Lung (tissue), 12 donors: Measurements from ENCODE around the gene GIMAP4. TPM values are rescaled to one million over a fixed set of nuclear protein-coding genes. Genes with fewer than 3 reads are reported as not detected.

ENCODE experiments used
- ATAC-seq: fragments of 200-7000 bp; cut with Tn5 transposase; one replicate; pipeline ENCODE4 v1.9.1; 2020; ENCODE audit warnings: moderate number of reproducible peaks; ENCODE audit not compliant: insufficient read depth, low FRiP score
- DNase-seq, 3 donors: peaks; one replicate each; pipeline ENCODE4 v3.0.0-alpha.2; 2013 to 2017
- H3K27ac ChIP-seq, 2 donors: one replicate each; pipeline ENCODE4 v1.5.1; 2013; ENCODE audit warnings: mild to moderate bottlenecking in 2 of 2, moderate library complexity in 2 of 2, control low read depth in 1 of 2, inconsistent platforms in 1 of 2, low read depth in 1 of 2, low read length in 1 of 2
- H3K27me3 ChIP-seq, 3 donors: one replicate each; pipeline ENCODE4 v1.5.1; 2013; ENCODE audit warnings: low read length in 2 of 3; ENCODE audit not compliant: control insufficient read depth in 3 of 3, insufficient read depth in 3 of 3
- H3K36me3 ChIP-seq, 4 donors: one replicate each; pipeline ENCODE4 v1.5.1; 2013; ENCODE audit warnings: low read length in 4 of 4, mild to moderate bottlenecking in 1 of 4, moderate library complexity in 1 of 4; ENCODE audit not compliant: control insufficient read depth in 4 of 4, insufficient read depth in 4 of 4
- H3K4me1 ChIP-seq, 5 donors: one replicate each; pipeline ENCODE4 v1.5.1; 2013; ENCODE audit warnings: low read length in 5 of 5, mild to moderate bottlenecking in 2 of 5, moderate library complexity in 1 of 5; ENCODE audit not compliant: control insufficient read depth in 5 of 5, insufficient read depth in 5 of 5
- H3K4me3 ChIP-seq: one replicate; pipeline ENCODE4 v1.5.1; 2013; ENCODE audit warnings: mild to moderate bottlenecking, control low read depth, moderate library complexity
- H3K9ac ChIP-seq, 2 donors: one replicate each; pipeline ENCODE4 v1.5.1; 2013; ENCODE audit warnings: low read length in 2 of 2, control low read depth in 1 of 2; ENCODE audit not compliant: insufficient read depth in 1 of 2
- H3K9me3 ChIP-seq, 4 donors: one replicate each; pipeline ENCODE4 v1.5.1; 2013; ENCODE audit warnings: low read length in 3 of 4, mild to moderate bottlenecking in 1 of 4, moderate library complexity in 1 of 4; ENCODE audit not compliant: control insufficient read depth in 4 of 4, insufficient read depth in 3 of 4
- WGBS, 2 donors: extraction: QIAGEN DNeasy Blood & Tissue Kit; methylation state at CpG; one replicate each; pipeline ENCODE4 v1.1.7; 2013; 5-methylcytosine and 5-hydroxymethylcytosine counted together
- polyA plus RNA-seq, 2 donors: library from polyadenylated mRNA; stranded (reverse); fragments of 200-250 nt; gene quantifications; one replicate each; pipeline ENCODE4 v1.2.1, GENCODE V29; 2013
- total RNA-seq, 2 donors: library from RNA; depleted of rRNA in 1 of 2; stranded (reverse); fragments of >200 nt in 1 of 2; gene quantifications; one replicate each; pipeline ENCODE4 v1.2.1, GENCODE V29; 2014 to 2021
- TF ChIP-seq, protein P1 (sequence below): IDR thresholded peaks from 2 replicates; pipeline ENCODE4 v1.5.1; 2012; ENCODE audit warnings: mild to moderate bottlenecking; ENCODE audit errors: control extremely low read depth, extremely low read depth
- donor health status: control.
- donor health status: control.
- donor health status: Bipolar disorder and iron deficiency.
- donor health status: healthy.
- donor health status: DM: yes; HTN: yes; CAD: no.

The GIMAP4 gene
- total and polyA plus RNA-seq, 4 donors: 26.2 to 66.2 (median 48.7) TPM

DNA sequence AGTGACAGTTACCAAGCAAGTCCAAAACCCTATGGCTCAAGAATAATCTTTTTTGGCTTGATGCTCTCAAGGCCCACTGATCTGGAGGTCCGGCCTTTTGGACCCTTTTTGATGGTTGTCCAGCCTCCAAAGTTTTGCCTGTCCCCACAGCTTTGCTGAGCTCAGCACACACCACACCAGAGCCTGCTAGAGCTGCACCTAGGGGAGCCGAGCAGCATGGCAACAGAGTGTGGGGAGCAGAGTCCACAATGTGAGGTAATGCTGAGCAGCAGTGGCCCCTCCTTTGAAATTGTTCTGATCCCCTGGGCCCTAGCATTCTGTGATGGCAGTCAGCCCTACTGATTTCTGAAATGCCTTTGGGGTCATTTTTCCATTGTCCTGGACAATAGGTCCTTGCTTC lies 43.2 kb upstream of the GIMAP4 start:
- Histone ChIP-seq H3K27me3 (peaks cover 0 to 4% (median 0%) of the 10 kb centered on the region in 3 donors), H3K9me3 (peaks cover 0 to 2% (median under 1%) of the 10 kb centered on the region in 4 donors), H3K36me3 (peaks cover 0 to 4% (median 0%) of the 10 kb centered on the region in 4 donors), H3K27ac (no peak overlapping the region), H3K4me1 (no peaks in the 10 kb centered on the region), H3K4me3 (no peak overlapping the region), H3K9ac (no peak overlapping the region)
- TF ChIP-seq, protein P1, sequence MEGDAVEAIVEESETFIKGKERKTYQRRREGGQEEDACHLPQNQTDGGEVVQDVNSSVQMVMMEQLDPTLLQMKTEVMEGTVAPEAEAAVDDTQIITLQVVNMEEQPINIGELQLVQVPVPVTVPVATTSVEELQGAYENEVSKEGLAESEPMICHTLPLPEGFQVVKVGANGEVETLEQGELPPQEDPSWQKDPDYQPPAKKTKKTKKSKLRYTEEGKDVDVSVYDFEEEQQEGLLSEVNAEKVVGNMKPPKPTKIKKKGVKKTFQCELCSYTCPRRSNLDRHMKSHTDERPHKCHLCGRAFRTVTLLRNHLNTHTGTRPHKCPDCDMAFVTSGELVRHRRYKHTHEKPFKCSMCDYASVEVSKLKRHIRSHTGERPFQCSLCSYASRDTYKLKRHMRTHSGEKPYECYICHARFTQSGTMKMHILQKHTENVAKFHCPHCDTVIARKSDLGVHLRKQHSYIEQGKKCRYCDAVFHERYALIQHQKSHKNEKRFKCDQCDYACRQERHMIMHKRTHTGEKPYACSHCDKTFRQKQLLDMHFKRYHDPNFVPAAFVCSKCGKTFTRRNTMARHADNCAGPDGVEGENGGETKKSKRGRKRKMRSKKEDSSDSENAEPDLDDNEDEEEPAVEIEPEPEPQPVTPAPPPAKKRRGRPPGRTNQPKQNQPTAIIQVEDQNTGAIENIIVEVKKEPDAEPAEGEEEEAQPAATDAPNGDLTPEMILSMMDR: no peak
- DNase-seq (no peak), ATAC-seq (no peak)
- WGBS, 2 donors: 42 to 82% methylated on average over 2 of the region's 2 CpGs

DNA sequence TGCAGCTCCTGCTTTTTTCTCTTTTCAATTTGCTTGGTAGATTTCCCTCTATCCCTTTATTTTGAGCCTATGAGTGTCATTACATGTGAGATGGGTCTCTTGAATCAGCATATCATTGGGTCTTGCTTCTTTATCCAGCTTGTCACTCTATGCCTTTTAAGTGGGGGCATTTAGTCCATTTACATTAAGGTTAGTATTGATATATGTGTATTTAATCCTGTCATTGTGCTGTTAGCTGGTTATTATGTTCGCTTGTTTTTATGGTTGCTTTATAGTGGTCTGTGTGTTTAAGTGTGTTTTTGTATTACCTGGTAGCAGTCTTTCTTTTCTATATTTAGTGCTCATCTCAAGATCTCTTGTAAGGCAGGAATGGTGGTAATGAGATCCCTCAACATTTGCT lies 35.5 kb upstream of the GIMAP4 start:
- no peaks in the 10 kb centered on the region for H3K27me3 ChIP-seq
- H3K27ac ChIP-seq: no peak overlapping the region
- no peaks in the 10 kb centered on the region for H3K4me1 ChIP-seq
- TF ChIP-seq, protein P1: no peak
- H3K36me3 ChIP-seq: no peaks in the 10 kb centered on the region
- WGBS, 2 donors: 95 to 96% methylated on average over 1 of the region's 1 CpG
- ATAC-seq (no peak), DNase-seq (no peak)
- no peak overlapping the region for H3K4me3 ChIP-seq
- peaks cover 0 to 10% (median 5%) of the 10 kb centered on the region in 4 donors for H3K9me3 ChIP-seq
- H3K9ac ChIP-seq: no peak overlapping the region

DNA sequence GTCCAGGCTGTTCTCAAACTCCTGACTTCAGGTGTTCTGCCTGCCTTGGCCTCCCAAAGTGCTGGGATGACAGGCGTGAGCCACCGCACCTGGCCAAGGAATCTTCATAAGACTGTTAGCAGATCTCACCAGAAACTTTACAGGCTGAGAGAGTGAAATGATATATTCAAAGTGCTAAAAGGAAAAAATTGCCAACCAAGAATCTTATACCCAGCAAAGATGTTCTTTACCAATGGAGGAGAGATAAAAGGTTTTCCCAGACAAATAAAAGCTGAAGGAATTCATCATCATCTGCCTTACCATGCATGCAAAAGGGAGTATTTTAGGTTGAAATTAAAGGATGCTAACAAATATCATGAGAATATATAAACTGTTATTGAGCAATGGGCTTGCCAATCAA lies 28.9 kb upstream of the GIMAP4 start:
- Histone ChIP-seq H3K27ac (no peak overlapping the region), H3K4me3 (no peak overlapping the region), H3K9me3 (peaks cover 0 to 28% (median 12%) of the 10 kb centered on the region in 4 donors), H3K36me3 (no peaks in the 10 kb centered on the region), H3K27me3 (no peaks in the 10 kb centered on the region), H3K4me1 (no peaks in the 10 kb centered on the region), H3K9ac (no peak overlapping the region)
- TF ChIP-seq, protein P1: no peak
- DNase-seq: no peak
- ATAC-seq: no peak
- 98% methylated on average over 2 of the region's 2 CpGs for WGBS, 2 donors

DNA sequence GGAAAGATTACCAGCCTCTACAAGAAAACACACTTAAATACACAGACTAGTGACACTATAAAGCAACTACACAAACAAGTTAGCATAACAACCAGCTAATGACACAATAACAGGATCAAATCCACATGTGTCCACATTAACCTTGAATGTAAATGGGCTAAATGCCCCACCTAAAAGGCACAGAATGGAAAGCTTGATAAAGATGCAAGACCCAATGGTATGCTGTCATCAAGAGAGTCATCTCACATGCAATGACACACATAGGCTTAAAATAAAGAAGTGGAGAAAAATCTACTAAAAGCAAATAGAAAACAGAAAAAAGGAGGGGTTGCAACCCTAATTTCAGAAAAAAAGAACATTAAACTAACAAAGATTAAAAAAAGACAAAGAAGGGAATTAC lies 14.0 kb upstream of the GIMAP4 start:
- Histone ChIP-seq H3K27ac (no peak overlapping the region), H3K4me3 (no peak overlapping the region), H3K4me1 (no peaks in the 10 kb centered on the region), H3K9me3 (peaks cover 0 to 11% (median 0%) of the 10 kb centered on the region in 4 donors), H3K36me3 (no peaks in the 10 kb centered on the region), H3K9ac (no peak overlapping the region), H3K27me3 (no peaks in the 10 kb centered on the region)
- DNase-seq (no peak), ATAC-seq (no peak)
- TF ChIP-seq, protein P1: no peak
